ENCODE data around the gene NDUFV3. TPM values are rescaled to one million over a fixed set of nuclear protein-coding genes. Genes with fewer than 3 reads are reported as not detected.
"Not testable (repeated sequence)": the region's sequence is repeated elsewhere in the genome, so short reads cannot be mapped to it uniquely, and the experiment has no call there.

NDUFV3 gene
- total and polyA plus RNA-seq, 2 of the 8 experiments (the other 6 are each of a cell fraction or from before 2014, with no cell fraction given), result 17.0 to 44.4 TPM

DNA sequence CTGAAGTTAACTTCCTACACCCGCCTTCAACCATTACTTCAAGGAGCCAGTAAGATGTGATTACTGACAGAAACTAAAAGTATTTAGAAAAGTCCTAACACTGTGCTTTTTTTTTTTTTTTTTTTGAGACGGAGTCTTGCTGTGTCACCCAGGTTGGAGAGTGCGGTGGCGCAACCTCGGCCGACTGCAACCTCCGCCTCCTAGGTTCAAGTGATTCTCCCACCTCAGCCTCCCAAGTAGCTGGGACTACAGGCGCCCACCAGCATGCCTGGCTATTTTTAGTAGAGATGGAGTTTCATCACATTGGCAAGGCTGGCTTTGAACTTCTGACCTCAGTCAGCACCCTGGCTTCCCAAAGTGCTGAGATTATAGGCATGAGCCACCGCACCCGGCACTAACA lies 17.3 kb upstream of the NDUFV3 start:
- CTCF ChIA-PET (ENCODE audit: partially characterized antibody); H3K27ac ChIP-seq (ENCODE audit: low read depth, low read length); H3K23ac ChIP-seq (ENCODE audit: insufficient read length); H2AK5ac ChIP-seq (ENCODE audit: low read depth, low read length); H3K9me3 ChIP-seq (ENCODE audit: insufficient read depth in 2 of 2, low read depth in 1 of 2, low read length in 1 of 2); H2BK12ac ChIP-seq (ENCODE audit: low read depth, low read length); H3K56ac ChIP-seq (replicated peaks; ENCODE audit: insufficient read length, low read depth, low read length); H3K4me1 ChIP-seq (replicated peaks in 1 of 4; ENCODE audit: control insufficient read depth in 3 of 4, insufficient read depth in 4 of 4, low read length in 3 of 4); H3K18ac ChIP-seq (ENCODE audit: extremely low read depth, low read length); H4K8ac ChIP-seq (ENCODE audit: extremely low read depth, insufficient read depth, low read length); H3K79me1 ChIP-seq (ENCODE audit: low read depth, low read length); H4K20me1 ChIP-seq (replicated peaks in 1 of 2; ENCODE audit: control insufficient read depth in 1 of 2, insufficient read depth in 2 of 2, low read length in 2 of 2); H3K14ac ChIP-seq (ENCODE audit: insufficient read length); H3K27me3 ChIP-seq (replicated peaks in 1 of 4; ENCODE audit: control insufficient read depth in 3 of 4, extremely low read depth in 1 of 4, insufficient read depth in 3 of 4, low read length in 3 of 4); H3K4ac ChIP-seq (replicated peaks; ENCODE audit: insufficient read length, low read depth, low read length); H2BK15ac ChIP-seq (ENCODE audit: low read length); H2AFZ ChIP-seq (ENCODE audit: low read length); H4K5ac ChIP-seq (ENCODE audit: insufficient read length, low read depth, low read length); H2BK20ac ChIP-seq (ENCODE audit: low read length); H2BK5ac ChIP-seq (ENCODE audit: low read depth, low read length); DNase-seq (ENCODE audit: low read depth in 1 of 2, low spot score in 2 of 2); H4K91ac ChIP-seq (replicated peaks; ENCODE audit: insufficient read length, low read length); H3K4me3 ChIP-seq (ENCODE audit: extremely low read depth in 1 of 4, insufficient read depth in 2 of 4, low read depth in 3 of 4, low read length in 4 of 4); H3K4me2 ChIP-seq (ENCODE audit: insufficient read depth in 1 of 2, low read depth in 2 of 2, low read length in 2 of 2); H2BK120ac ChIP-seq (replicated peaks; ENCODE audit: low read depth, low read length); FAIRE-seq; H3K9ac ChIP-seq (replicated peaks in 1 of 4; ENCODE audit: extremely low read depth in 1 of 4, low read depth in 3 of 4, low read length in 3 of 4): not testable (repeated sequence)
- POLR2A ChIA-PET (ENCODE audit: partially characterized antibody), result interaction anchor here (0.8 to 4.8 kb wide), 7 partner anchors 8 to 33 kb away, joined by 3 to 23 read pairs (median 4); no protein-coding TSS in a partner anchor
- Histone ChIP-seq H3K36me3 (ENCODE audit: control insufficient read depth in 2 of 4, insufficient read depth in 4 of 4, low read length in 3 of 4) (peaks cover 23 to 50% (median 40%) of the 10 kb centered on the region in 4 experiments), H3K23me2 (ENCODE audit: low read depth, low read length) (peaks cover 11% of the 10 kb centered on the region), H3K79me2 (ENCODE audit: control insufficient read depth in 1 of 2, insufficient read depth in 2 of 2, low read length in 2 of 2) (peaks cover 13 to 63% of the 10 kb centered on the region in 2 experiments)
- 97% methylated on average over 8 of the region's 10 CpGs; no CpG with 5 or more reads in 1 of the 2 experiments for WGBS, 2 experiments (ENCODE audit: extremely low coverage in 1 of 2, insufficient coverage in 1 of 2, insufficient read length in 1 of 2, insufficient replicate concordance in 2 of 2, low coverage in 1 of 2, low lambda C conversion rate in 2 of 2, missing lambda C conversion rate in 1 of 2)

Measured in H1 (cell line).